M059J (cell line): ENCODE measurements around the gene CCDC148. TPM values are rescaled to one million over a fixed set of nuclear protein-coding genes. Genes with fewer than 3 reads are reported as not detected.

Experiments used
- DNase-seq: peaks from one replicate; pipeline ENCODE4 v3.0.0-alpha.2; 2012; ENCODE audit warnings: low read depth
- total RNA-seq: library from RNA; depleted of rRNA; stranded (reverse); fragments of >200 nt; shearing (Covaris generic); gene quantifications from 2 replicates; pipeline ENCODE4 v1.2.3, GENCODE V29; 2014

CCDC148 gene
- total RNA-seq, 1 experiment from 2014 or later, result 0.79 TPM

GRCh38 chr2:158432117-158432516 lies 24.4 kb downstream of the CCDC148 start:
- no peak for DNase-seq

GRCh38 chr2:158414538-158414937 lies 42.0 kb downstream of the CCDC148 start:
- DNase-seq, result peak; percentile 42

GRCh38 chr2:158413581-158413980 lies 43.0 kb downstream of the CCDC148 start:
- no peak for DNase-seq

- DNase-seq, result peak; percentile 43
Observed at GRCh38 chr2:158412206-158412605, 44.3 kb downstream of the CCDC148 start.

GRCh38 chr2:158411748-158412147 lies 44.8 kb downstream of the CCDC148 start:
- DNase-seq, result no peak

- no peak for DNase-seq
Observed at GRCh38 chr2:158410132-158410531, 46.4 kb downstream of the CCDC148 start.

- DNase-seq, result no peak
Observed at GRCh38 chr2:158407031-158407430, 49.5 kb downstream of the CCDC148 start.

GRCh38 chr2:158405341-158405740 lies 51.2 kb downstream of the CCDC148 start:
- no peak for DNase-seq

GRCh38 chr2:158403237-158403636 lies 53.3 kb downstream of the CCDC148 start:
- peak; percentile 4 for DNase-seq

GRCh38 chr2:158402665-158403064 lies 53.9 kb downstream of the CCDC148 start:
- DNase-seq, result no peak

- DNase-seq, result peak; percentile 16
Observed at GRCh38 chr2:158395166-158395565, 61.4 kb downstream of the CCDC148 start.

- peak; percentile 12 for DNase-seq
Observed at GRCh38 chr2:158394453-158394852, 62.1 kb downstream of the CCDC148 start.

GRCh38 chr2:158393886-158394285 lies 62.7 kb downstream of the CCDC148 start:
- DNase-seq, result no peak

- DNase-seq, result no peak
Observed at GRCh38 chr2:158392687-158393086, 63.9 kb downstream of the CCDC148 start.

GRCh38 chr2:158391876-158392275 lies 64.7 kb downstream of the CCDC148 start:
- DNase-seq, result peak; percentile 43

- no peak for DNase-seq
Observed at GRCh38 chr2:158391361-158391760, 65.2 kb downstream of the CCDC148 start.

- DNase-seq, result no peak
Observed at GRCh38 chr2:158388159-158388558, 68.4 kb downstream of the CCDC148 start.

GRCh38 chr2:158385646-158386045 lies 70.9 kb downstream of the CCDC148 start:
- DNase-seq, result no peak

- no peak for DNase-seq
Observed at GRCh38 chr2:158381978-158382377, 74.6 kb downstream of the CCDC148 start.

GRCh38 chr2:158381205-158381604 lies 75.3 kb downstream of the CCDC148 start:
- DNase-seq, result no peak

- no peak for DNase-seq
Observed at GRCh38 chr2:158380746-158381145, 75.8 kb downstream of the CCDC148 start.

- no peak for DNase-seq
Observed at GRCh38 chr2:158378926-158379325, 77.6 kb downstream of the CCDC148 start.

- DNase-seq, result no peak
Observed at GRCh38 chr2:158366342-158366741, 90.2 kb downstream of the CCDC148 start.

GRCh38 chr2:158359846-158360245 lies 96.7 kb downstream of the CCDC148 start:
- DNase-seq, result peak; percentile 56

GRCh38 chr2:158357699-158358098 lies 98.9 kb downstream of the CCDC148 start:
- no peak for DNase-seq
